GM12864 (cell line): ENCODE data around the gene SIM2.

Experiments
- DNase-seq: peaks from one replicate; pipeline ENCODE4 v3.0.0-alpha.2; 2011; ENCODE audit warnings: low read depth
- H3K4me3 ChIP-seq: 2 replicates; pipeline ENCODE4 v1.5.1; 2011; ENCODE audit warnings: mild to moderate bottlenecking, low read depth, low read length, control low read depth
- TF ChIP-seq, protein P1 (sequence below): IDR thresholded peaks from 2 replicates; pipeline ENCODE4 v1.5.1; 2011; ENCODE audit warnings: low read depth, mild to moderate bottlenecking, moderate library complexity, low read length, control low read depth, inconsistent platforms; ENCODE audit errors: missing control alignments

The SIM2 gene

DNA sequence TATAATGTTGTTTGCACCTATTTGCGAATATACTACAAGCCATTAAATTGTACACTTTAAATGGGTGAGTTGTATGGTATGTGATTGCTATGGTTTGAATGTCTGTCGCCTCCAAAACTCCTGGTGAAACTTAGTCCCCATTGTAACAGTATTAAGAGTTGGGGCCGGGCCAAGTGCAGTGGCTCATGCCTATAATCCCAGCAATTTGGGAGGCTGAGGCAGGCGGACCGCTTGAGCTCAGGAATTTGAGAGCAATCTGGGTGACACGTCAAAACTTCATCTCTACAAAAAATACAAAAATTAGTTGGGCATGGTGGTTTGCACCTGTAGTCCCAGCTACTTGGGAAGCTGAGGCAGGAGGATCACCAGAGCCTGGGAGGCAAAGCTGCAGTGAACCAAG, 12.0 kb upstream of the SIM2 start:
- DNase-seq, result no peak
- TF ChIP-seq, protein P1, sequence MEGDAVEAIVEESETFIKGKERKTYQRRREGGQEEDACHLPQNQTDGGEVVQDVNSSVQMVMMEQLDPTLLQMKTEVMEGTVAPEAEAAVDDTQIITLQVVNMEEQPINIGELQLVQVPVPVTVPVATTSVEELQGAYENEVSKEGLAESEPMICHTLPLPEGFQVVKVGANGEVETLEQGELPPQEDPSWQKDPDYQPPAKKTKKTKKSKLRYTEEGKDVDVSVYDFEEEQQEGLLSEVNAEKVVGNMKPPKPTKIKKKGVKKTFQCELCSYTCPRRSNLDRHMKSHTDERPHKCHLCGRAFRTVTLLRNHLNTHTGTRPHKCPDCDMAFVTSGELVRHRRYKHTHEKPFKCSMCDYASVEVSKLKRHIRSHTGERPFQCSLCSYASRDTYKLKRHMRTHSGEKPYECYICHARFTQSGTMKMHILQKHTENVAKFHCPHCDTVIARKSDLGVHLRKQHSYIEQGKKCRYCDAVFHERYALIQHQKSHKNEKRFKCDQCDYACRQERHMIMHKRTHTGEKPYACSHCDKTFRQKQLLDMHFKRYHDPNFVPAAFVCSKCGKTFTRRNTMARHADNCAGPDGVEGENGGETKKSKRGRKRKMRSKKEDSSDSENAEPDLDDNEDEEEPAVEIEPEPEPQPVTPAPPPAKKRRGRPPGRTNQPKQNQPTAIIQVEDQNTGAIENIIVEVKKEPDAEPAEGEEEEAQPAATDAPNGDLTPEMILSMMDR, result no peak
- no peak overlapping the region for H3K4me3 ChIP-seq

DNA sequence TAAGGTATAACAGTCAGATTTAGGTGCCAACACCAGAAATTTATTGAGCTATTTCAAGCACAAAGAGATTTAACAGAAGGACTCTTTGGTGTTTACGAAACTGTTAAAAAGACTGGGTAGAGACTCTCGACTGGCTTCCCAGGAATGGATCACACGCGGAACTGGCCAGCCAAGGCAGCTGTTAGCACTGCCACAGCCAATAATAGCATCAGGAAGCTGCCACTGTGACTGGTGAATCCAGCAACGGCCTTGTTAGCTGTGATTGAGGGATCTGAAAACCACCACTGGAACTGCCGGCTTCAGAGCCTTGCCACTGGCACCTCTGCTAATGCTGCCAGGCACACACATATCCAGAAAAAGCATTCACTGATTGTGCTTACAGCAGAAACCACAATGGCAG, 10.6 kb upstream of the SIM2 start:
- H3K4me3 ChIP-seq, result no peak overlapping the region
- TF ChIP-seq, protein P1, result no peak
- DNase-seq, result no peak

DNA sequence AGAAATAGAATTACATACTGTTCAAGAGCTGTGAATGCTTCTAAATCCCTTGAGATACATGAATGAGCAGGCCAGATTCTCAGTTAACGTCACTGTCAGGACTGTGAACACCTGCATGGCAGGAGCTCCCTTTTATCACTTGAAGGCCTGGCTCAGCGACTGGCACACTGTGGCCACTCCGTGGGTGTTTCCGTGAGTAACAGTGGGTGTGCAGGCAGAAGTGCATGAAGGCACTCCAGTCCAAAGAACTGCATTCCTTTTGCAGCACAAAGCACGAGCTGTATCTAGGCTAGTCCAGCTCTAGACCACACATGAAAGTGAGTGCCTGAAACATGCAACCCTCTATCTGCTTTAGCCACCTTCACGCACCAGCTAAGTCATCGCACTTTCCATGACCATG, 9.6 kb upstream of the SIM2 start:
- no peak for DNase-seq
- H3K4me3 ChIP-seq, result no peak overlapping the region
- TF ChIP-seq, protein P1, result no peak

DNA sequence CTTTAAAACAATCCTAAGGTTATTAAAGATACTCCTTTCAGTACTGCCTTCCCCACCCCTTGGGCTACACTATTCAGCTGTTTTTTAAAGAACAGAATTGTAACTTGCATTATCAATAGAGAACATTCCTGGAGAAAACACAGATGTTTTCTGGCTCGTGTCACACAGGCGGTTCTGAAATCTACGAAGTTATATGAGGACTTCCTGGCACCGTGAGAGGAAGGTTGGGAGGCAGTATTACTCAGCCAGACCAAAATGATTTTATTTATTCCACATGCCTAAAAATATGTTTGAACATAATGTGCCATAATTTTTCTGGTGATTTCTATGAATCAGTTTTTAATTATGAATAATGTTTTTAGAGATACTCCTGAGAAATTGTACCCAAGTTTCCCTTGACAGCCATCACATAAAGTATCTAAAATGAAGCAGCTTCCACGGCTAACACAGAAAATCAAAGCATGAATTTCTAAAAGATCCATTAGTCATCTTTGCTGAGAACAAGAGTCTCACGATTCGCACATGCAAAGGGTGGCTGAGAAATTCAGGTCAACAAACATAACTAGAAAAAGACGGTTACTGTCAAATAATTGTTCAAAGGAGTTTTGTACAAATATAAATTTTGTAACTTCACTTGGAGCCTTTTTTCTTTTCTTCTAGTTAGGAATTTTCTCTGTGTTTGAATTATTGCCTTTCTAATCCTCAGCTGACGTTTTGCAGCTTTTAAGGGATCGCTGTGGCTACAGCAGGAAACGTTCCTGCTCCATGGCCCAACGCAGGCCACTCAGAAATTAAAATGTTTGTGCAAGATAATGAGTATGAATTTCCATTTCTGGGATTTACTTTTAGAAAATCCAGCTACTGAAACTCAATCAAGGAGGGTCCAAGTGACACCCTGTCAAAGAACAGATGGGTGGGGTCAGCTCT, 8.0 kb upstream of the SIM2 start:
- TF ChIP-seq, protein P1, result no peak
- no peak for DNase-seq
- no peak overlapping the region for H3K4me3 ChIP-seq

DNA sequence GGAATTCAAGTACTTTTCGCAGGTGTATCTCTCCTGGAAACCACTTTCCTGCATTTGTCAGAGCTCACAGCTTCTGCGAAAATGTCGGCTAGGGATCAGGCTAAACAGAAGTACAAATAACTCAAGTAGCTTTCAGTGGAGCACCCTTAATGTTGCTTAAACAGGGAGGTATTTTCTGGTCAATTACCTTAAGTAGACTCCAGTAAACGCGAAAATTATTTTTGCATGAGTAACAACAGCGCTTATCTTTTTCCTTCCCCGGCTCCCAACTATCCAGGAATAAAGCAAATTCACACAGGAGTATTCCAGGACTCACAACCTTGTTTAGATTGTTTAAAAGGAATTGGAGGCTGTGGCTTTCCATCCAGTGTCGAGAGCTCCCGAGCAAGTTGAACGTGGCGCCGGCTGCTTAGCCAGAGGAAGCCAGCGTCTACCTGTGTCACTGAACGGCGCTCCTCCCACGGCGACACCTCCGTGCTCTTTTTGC, 7.3 kb upstream of the SIM2 start:
- no peak overlapping the region for H3K4me3 ChIP-seq
- no peak for DNase-seq
- TF ChIP-seq, protein P1, result no peak

DNA sequence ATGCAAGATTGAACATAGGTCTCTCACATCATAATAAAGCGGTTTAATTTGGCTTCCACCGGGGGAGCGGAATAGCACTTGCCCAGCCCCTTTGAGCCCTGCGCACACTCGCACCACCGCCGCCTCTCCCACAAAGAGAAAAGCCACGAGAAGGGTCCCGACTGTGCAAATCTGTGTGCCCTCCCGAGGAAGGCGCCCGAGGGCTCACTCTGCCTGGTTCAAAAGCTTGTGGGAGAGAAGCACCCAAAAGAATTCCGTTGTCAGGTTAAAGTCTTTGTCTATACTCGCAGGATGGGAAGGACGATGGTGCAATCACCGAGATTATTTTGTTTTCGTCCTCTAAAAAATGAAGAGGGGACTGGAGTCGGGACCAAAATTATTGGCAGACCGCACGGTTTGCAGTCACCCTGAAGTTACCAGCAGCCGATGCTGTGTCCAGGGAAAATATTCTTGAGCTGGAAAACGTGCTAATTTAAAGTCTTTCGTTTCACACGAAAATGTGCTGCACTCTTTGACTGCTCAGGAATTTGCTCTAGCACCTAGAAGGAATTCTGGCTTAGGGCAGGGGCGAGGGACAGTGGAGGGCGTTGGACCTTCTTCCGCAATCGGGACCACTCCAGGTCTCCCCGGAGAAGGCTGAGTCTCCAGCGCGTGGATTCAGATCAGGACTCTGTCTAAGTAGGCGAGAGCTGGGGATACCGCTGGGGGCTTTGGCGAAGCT, 6.6 kb upstream of the SIM2 start:
- no peak overlapping the region for H3K4me3 ChIP-seq
- TF ChIP-seq, protein P1, result no peak

More for the DNA sequence above, 6.6 kb upstream of the SIM2 start:
- no peak for DNase-seq
